GM18505 (cell line): ENCODE measurements around the gene POU2AF3.

ENCODE experiments used
- ATAC-seq: cut with Tn5 transposase; IDR thresholded peaks from one replicate; pipeline ENCODE4 v1.9.1; 2021; ENCODE audit not compliant: unreplicated experiment
- POLR2A ChIP-seq: IDR thresholded peaks from 4 replicates; pipeline ENCODE4 v1.6.1; 2011; ENCODE audit warnings: borderline replicate concordance; ENCODE audit not compliant: insufficient read depth, insufficient read length; ENCODE audit errors: extremely low read depth

POU2AF3 gene

GRCh38 chr11:111348147-111348546 lies 49.8 kb downstream of the POU2AF3 start:
- TF ChIP-seq POLR2A = no peak
- no peak for ATAC-seq

- no peak for ATAC-seq
- no peak for TF ChIP-seq POLR2A
Measured at GRCh38 chr11:111349191-111349695, 50.9 kb downstream of the POU2AF3 start.

- no peak for TF ChIP-seq POLR2A
- ATAC-seq = no peak
Measured at GRCh38 chr11:111350811-111351210, 52.5 kb downstream of the POU2AF3 start.

- peak; percentile 33 for TF ChIP-seq POLR2A
- no peak for ATAC-seq
Measured at GRCh38 chr11:111351374-111352055, 53.2 kb downstream of the POU2AF3 start.

- TF ChIP-seq POLR2A = no peak
- ATAC-seq = no peak
Measured at GRCh38 chr11:111352231-111352746, 53.9 kb downstream of the POU2AF3 start.

GRCh38 chr11:111352935-111353710 lies 54.8 kb downstream of the POU2AF3 start:
- ATAC-seq = no peak
- peak; percentile 34 for TF ChIP-seq POLR2A

- ATAC-seq = no peak
- TF ChIP-seq POLR2A = peak; percentile 18
Measured at GRCh38 chr11:111353776-111354600, 55.6 kb downstream of the POU2AF3 start.

- no peak for TF ChIP-seq POLR2A
- ATAC-seq = no peak
Measured at GRCh38 chr11:111354601-111354891, 56.2 kb downstream of the POU2AF3 start.

- no peak for TF ChIP-seq POLR2A
- ATAC-seq = no peak
Measured at GRCh38 chr11:111355101-111355500, 56.8 kb downstream of the POU2AF3 start.

GRCh38 chr11:111355956-111356659 lies 57.8 kb downstream of the POU2AF3 start:
- no peak for ATAC-seq
- peak; percentile 26 for TF ChIP-seq POLR2A

- TF ChIP-seq POLR2A = no peak
Measured at GRCh38 chr11:111356660-111357048, 58.3 kb downstream of the POU2AF3 start.

GRCh38 chr11:111357150-111358037 lies 59.0 kb downstream of the POU2AF3 start:
- TF ChIP-seq POLR2A = no peak
- ATAC-seq = no peak

More at GRCh38 chr11:111356660-111357048, 58.3 kb downstream of the POU2AF3 start:
- ATAC-seq = no peak
